ENCODE data around the gene RBMS3. TPM values are rescaled to one million over a fixed set of nuclear protein-coding genes. Genes with fewer than 3 reads are reported as not detected.

The RBMS3 gene
- total and polyA plus RNA-seq, 2 experiments from 2014 or later: 3.2 to 7.4 TPM

DNA sequence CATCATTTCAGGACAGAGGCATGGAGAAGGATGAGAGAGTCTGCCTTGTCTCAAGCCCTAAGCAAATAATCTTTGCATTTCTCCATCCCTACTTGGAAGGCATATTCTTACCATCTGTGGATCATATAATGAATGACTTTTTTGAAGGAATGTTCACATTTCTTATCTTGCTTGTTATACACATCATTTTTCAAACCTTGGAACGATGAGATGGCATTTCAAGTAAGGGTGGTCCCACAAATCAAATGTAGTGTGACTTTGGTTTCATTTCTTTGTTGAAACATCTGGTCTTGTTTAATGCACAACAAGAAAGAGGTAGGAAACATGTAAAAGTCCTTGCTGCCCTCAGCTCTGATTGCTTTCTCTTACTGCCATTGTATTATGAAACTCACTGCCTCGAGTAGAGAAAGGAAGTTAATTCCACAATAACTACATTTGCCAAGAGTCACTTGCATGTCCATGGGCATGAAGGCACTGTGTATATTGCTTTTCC lies 32.1 kb downstream of the RBMS3 start:
- Mint-ChIP-seq H3K27ac (no peak overlapping the region), H3K4me1 (peaks cover 4% of the 10 kb centered on the region), H3K36me3 (ENCODE audit: low read depth) (no peaks in the 10 kb centered on the region), H3K9me3 (no peaks in the 10 kb centered on the region), H3K4me3 (no peak overlapping the region), H3K27me3 (ENCODE audit: insufficient read depth, low read depth, poor library complexity) (no peaks in the 10 kb centered on the region)
- no peaks in the 10 kb centered on the region for H3K79me2 ChIP-seq (replicated peaks; ENCODE audit: insufficient read depth)
- no peaks in the 10 kb centered on the region for H4K20me1 ChIP-seq (replicated peaks; ENCODE audit: insufficient read depth)
- H3K4me1 ChIP-seq (ENCODE audit: insufficient read depth): peaks cover 1% of the 10 kb centered on the region
- H3F3A ChIP-seq (replicated peaks; ENCODE audit: low read depth): no peaks in the 10 kb centered on the region
- H3K27me3 ChIP-seq (ENCODE audit: insufficient read depth): no peaks in the 10 kb centered on the region
- ATAC-seq (no peak), DNase-seq (ENCODE audit: low spot score) (no peak)
- TF ChIP-seq EZH2phosphoT487 (IDR thresholded peaks at IDR 0.05; ENCODE audit: unreplicated experiment): no peak
- TF ChIP-seq POLR2AphosphoS5 (IDR thresholded peaks at IDR 0.05; ENCODE audit: low read depth): no peak
- no peak for TF ChIP-seq STAT1 (IDR thresholded peaks at IDR 0.05; ENCODE audit: unreplicated experiment)
- TF ChIP-seq, protein P1, sequence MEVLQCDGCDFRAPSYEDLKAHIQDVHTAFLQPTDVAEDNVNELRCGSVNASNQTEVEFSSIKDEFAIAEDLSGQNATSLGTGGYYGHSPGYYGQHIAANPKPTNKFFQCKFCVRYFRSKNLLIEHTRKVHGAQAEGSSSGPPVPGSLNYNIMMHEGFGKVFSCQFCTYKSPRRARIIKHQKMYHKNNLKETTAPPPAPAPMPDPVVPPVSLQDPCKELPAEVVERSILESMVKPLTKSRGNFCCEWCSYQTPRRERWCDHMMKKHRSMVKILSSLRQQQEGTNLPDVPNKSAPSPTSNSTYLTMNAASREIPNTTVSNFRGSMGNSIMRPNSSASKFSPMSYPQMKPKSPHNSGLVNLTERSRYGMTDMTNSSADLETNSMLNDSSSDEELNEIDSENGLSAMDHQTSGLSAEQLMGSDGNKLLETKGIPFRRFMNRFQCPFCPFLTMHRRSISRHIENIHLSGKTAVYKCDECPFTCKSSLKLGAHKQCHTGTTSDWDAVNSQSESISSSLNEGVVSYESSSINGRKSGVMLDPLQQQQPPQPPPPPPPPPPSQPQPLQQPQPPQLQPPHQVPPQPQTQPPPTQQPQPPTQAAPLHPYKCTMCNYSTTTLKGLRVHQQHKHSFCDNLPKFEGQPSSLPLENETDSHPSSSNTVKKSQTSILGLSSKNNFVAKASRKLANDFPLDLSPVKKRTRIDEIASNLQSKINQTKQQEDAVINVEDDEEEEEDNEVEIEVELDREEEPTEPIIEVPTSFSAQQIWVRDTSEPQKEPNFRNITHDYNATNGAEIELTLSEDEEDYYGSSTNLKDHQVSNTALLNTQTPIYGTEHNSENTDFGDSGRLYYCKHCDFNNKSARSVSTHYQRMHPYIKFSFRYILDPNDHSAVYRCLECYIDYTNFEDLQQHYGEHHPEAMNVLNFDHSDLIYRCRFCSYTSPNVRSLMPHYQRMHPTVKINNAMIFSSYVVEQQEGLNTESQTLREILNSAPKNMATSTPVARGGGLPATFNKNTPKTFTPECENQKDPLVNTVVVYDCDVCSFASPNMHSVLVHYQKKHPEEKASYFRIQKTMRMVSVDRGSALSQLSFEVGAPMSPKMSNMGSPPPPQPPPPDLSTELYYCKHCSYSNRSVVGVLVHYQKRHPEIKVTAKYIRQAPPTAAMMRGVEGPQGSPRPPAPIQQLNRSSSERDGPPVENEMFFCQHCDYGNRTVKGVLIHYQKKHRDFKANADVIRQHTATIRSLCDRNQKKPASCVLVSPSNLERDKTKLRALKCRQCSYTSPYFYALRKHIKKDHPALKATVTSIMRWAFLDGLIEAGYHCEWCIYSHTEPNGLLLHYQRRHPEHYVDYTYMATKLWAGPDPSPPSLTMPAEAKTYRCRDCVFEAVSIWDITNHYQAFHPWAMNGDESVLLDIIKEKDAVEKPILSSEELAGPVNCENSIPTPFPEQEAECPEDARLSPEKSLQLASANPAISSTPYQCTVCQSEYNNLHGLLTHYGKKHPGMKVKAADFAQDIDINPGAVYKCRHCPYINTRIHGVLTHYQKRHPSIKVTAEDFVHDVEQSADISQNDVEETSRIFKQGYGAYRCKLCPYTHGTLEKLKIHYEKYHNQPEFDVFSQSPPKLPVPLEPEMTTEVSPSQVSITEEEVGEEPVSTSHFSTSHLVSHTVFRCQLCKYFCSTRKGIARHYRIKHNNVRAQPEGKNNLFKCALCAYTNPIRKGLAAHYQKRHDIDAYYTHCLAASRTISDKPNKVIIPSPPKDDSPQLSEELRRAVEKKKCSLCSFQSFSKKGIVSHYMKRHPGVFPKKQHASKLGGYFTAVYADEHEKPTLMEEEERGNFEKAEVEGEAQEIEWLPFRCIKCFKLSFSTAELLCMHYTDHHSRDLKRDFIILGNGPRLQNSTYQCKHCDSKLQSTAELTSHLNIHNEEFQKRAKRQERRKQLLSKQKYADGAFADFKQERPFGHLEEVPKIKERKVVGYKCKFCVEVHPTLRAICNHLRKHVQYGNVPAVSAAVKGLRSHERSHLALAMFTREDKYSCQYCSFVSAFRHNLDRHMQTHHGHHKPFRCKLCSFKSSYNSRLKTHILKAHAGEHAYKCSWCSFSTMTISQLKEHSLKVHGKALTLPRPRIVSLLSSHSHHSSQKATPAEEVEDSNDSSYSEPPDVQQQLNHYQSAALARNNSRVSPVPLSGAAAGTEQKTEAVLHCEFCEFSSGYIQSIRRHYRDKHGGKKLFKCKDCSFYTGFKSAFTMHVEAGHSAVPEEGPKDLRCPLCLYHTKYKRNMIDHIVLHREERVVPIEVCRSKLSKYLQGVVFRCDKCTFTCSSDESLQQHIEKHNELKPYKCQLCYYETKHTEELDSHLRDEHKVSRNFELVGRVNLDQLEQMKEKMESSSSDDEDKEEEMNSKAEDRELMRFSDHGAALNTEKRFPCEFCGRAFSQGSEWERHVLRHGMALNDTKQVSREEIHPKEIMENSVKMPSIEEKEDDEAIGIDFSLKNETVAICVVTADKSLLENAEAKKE (CRISPR knock-in tag; IDR thresholded peaks at IDR 0.05): no peak
- TF ChIP-seq, protein P2, sequence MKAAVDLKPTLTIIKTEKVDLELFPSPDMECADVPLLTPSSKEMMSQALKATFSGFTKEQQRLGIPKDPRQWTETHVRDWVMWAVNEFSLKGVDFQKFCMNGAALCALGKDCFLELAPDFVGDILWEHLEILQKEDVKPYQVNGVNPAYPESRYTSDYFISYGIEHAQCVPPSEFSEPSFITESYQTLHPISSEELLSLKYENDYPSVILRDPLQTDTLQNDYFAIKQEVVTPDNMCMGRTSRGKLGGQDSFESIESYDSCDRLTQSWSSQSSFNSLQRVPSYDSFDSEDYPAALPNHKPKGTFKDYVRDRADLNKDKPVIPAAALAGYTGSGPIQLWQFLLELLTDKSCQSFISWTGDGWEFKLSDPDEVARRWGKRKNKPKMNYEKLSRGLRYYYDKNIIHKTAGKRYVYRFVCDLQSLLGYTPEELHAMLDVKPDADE (IDR thresholded peaks at IDR 0.05): no peak
- no peak for TF ChIP-seq ZNF331 (CRISPR knock-in tag; IDR thresholded peaks at IDR 0.05; ENCODE audit: low read depth)
- TF ChIP-seq NANOG (IDR thresholded peaks at IDR 0.05; ENCODE audit: borderline replicate concordance): no peak
- TF ChIP-seq, protein P3, sequence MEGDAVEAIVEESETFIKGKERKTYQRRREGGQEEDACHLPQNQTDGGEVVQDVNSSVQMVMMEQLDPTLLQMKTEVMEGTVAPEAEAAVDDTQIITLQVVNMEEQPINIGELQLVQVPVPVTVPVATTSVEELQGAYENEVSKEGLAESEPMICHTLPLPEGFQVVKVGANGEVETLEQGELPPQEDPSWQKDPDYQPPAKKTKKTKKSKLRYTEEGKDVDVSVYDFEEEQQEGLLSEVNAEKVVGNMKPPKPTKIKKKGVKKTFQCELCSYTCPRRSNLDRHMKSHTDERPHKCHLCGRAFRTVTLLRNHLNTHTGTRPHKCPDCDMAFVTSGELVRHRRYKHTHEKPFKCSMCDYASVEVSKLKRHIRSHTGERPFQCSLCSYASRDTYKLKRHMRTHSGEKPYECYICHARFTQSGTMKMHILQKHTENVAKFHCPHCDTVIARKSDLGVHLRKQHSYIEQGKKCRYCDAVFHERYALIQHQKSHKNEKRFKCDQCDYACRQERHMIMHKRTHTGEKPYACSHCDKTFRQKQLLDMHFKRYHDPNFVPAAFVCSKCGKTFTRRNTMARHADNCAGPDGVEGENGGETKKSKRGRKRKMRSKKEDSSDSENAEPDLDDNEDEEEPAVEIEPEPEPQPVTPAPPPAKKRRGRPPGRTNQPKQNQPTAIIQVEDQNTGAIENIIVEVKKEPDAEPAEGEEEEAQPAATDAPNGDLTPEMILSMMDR (conservative IDR thresholded peaks at IDR 0.05; ENCODE audit: low read depth in 2 of 2): no peak
- TF ChIP-seq CREB1 (CRISPR knock-in tag; IDR thresholded peaks at IDR 0.05; ENCODE audit: low read depth): no peak
- TF ChIP-seq, protein P4, sequence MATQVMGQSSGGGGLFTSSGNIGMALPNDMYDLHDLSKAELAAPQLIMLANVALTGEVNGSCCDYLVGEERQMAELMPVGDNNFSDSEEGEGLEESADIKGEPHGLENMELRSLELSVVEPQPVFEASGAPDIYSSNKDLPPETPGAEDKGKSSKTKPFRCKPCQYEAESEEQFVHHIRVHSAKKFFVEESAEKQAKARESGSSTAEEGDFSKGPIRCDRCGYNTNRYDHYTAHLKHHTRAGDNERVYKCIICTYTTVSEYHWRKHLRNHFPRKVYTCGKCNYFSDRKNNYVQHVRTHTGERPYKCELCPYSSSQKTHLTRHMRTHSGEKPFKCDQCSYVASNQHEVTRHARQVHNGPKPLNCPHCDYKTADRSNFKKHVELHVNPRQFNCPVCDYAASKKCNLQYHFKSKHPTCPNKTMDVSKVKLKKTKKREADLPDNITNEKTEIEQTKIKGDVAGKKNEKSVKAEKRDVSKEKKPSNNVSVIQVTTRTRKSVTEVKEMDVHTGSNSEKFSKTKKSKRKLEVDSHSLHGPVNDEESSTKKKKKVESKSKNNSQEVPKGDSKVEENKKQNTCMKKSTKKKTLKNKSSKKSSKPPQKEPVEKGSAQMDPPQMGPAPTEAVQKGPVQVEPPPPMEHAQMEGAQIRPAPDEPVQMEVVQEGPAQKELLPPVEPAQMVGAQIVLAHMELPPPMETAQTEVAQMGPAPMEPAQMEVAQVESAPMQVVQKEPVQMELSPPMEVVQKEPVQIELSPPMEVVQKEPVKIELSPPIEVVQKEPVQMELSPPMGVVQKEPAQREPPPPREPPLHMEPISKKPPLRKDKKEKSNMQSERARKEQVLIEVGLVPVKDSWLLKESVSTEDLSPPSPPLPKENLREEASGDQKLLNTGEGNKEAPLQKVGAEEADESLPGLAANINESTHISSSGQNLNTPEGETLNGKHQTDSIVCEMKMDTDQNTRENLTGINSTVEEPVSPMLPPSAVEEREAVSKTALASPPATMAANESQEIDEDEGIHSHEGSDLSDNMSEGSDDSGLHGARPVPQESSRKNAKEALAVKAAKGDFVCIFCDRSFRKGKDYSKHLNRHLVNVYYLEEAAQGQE (IDR thresholded peaks at IDR 0.05; ENCODE audit: unreplicated experiment): no peak
- TF ChIP-seq ZNF114 (CRISPR knock-in tag; IDR thresholded peaks at IDR 0.05): no peak
- no peak for TF ChIP-seq EZH2 (IDR thresholded peaks at IDR 0.05; ENCODE audit: low read depth, unreplicated experiment)
- TF ChIP-seq JUNB (IDR thresholded peaks at IDR 0.05; ENCODE audit: unreplicated experiment): no peak
- no peaks in the 10 kb centered on the region for H3K36me3 ChIP-seq (ENCODE audit: insufficient read depth)
- no peak overlapping the region for H2AFZ ChIP-seq
- H3K27ac ChIP-seq (ENCODE audit: low read depth): no peak overlapping the region
- H3K4me2 ChIP-seq: no peak overlapping the region
- H3K4me3 ChIP-seq: no peak overlapping the region
- peaks cover 3% of the 10 kb centered on the region; the same call in 1 of the 2 replicates for H3K9me2 ChIP-seq (ENCODE audit: insufficient read depth)
